HEK293 (cell line): ENCODE results near the gene DNAH11.

Experiments
- CTCF ChIP-seq: fragments of 450-650 bp; formaldehyde crosslinking; IDR thresholded peaks from 2 replicates; pipeline ENCODE4 v1.5.1; 2016; ENCODE audit warnings: missing biosample characterization, missing genetic modification characterization
- GFI1B ChIP-seq: fragments of 450-650 bp; formaldehyde crosslinking; IDR thresholded peaks from 2 replicates; pipeline ENCODE4 v1.5.1; 2016; ENCODE audit warnings: missing biosample characterization, missing genetic modification characterization
- HOXA7 ChIP-seq: sonication (generic); formaldehyde crosslinking; IDR thresholded peaks from 2 replicates; pipeline ENCODE4 v1.8.1; 2022; ENCODE audit warnings: missing genetic modification reagents, borderline replicate concordance
- MYNN ChIP-seq: fragments of 450-650 bp; formaldehyde crosslinking; IDR thresholded peaks from 2 replicates; pipeline ENCODE4 v1.5.1; 2016; ENCODE audit warnings: missing biosample characterization, missing genetic modification characterization, borderline replicate concordance
- MZF1 ChIP-seq: fragments of 450-650 bp; formaldehyde crosslinking; IDR thresholded peaks from 2 replicates; pipeline ENCODE4 v1.5.1; 2017; ENCODE audit warnings: missing biosample characterization, missing genetic modification characterization, borderline replicate concordance
- YY1 ChIP-seq: fragments of 450-650 bp; formaldehyde crosslinking; IDR thresholded peaks from 2 replicates; pipeline ENCODE4 v1.5.1; 2018; ENCODE audit warnings: missing biosample characterization, missing genetic modification characterization
- ZBTB49 ChIP-seq: fragments of 450-650 bp; formaldehyde crosslinking; IDR thresholded peaks from 2 replicates; pipeline ENCODE4 v1.5.1; 2016; ENCODE audit warnings: missing biosample characterization, missing genetic modification characterization, low read depth
- ZNF19 ChIP-seq: fragments of 450-650 bp; formaldehyde crosslinking; IDR thresholded peaks from 2 replicates; pipeline ENCODE4; 2016; ENCODE audit warnings: missing biosample characterization, missing genetic modification characterization, low read depth
- ZNF302 ChIP-seq: fragments of 450-650 bp; formaldehyde crosslinking; IDR thresholded peaks from 2 replicates; pipeline ENCODE4 v1.5.1; 2016; ENCODE audit warnings: missing biosample characterization, missing genetic modification characterization, low read depth
- ZNF580 ChIP-seq: fragments of 450-650 bp; formaldehyde crosslinking; IDR thresholded peaks from 2 replicates; pipeline ENCODE4 v1.5.1; 2016; ENCODE audit warnings: missing biosample characterization, missing genetic modification characterization
- ZXDB ChIP-seq: fragments of 450-650 bp; formaldehyde crosslinking; IDR thresholded peaks from 2 replicates; pipeline ENCODE4 v1.5.1; 2016; ENCODE audit warnings: missing biosample characterization, missing genetic modification characterization

GRCh38 chr7:21911341-21911875 lies 368.6 kb downstream of the DNAH11 start:
- no peak for TF ChIP-seq MYNN (tag by site-specific recombination)
- TF ChIP-seq MZF1 (tag by site-specific recombination) = no peak
- no peak for TF ChIP-seq CTCF (tag by site-specific recombination)
- no peak for TF ChIP-seq ZNF302 (tag by site-specific recombination)
- TF ChIP-seq YY1 (tag by site-specific recombination) = no peak
- no peak for TF ChIP-seq ZNF19 (tag by site-specific recombination)
- no peak for TF ChIP-seq GFI1B (tag by site-specific recombination)
- TF ChIP-seq ZXDB (tag by site-specific recombination) = no peak
- no peak for TF ChIP-seq HOXA7 (CRISPR knock-in tag)
- no peak for TF ChIP-seq ZBTB49 (tag by site-specific recombination)
- no peak for TF ChIP-seq ZNF580 (tag by site-specific recombination)
